GM12878 (cell line): ENCODE data around the gene TRIM63. TPM values are rescaled to one million over a fixed set of nuclear protein-coding genes. Genes with fewer than 3 reads are reported as not detected.

Source experiments
- ATAC-seq: fragments of 200-7000 bp; cut with Tn5 transposase; 3 replicates; pipeline ENCODE4 v1.9.1; 2020; ENCODE audit warnings: mild to moderate bottlenecking, moderate library complexity
- BruUV-seq: library from RNA; stranded (reverse); fragments of 400-500 nt; replicated peaks from 2 replicates; lab custom pipeline; 2021; lab: Mats Ljungman, UMichigan
- CTCF ChIA-PET: fragments of 300-600 bp; sonication (Branson Sonifier 250); formaldehyde crosslinking; extraction: SDS; loops from one replicate; lab custom pipeline; 2021; ENCODE audit warnings: inconsistent platforms; lab: Yijun Ruan, JAX
- POLR2A ChIA-PET: fragments of 350-600 bp; formaldehyde crosslinking; extraction: SDS; loops from one replicate; lab custom pipeline; 2021; ENCODE audit warnings: inconsistent platforms; lab: Charles Lee
- RAD21 ChIA-PET: fragments of 300-600 bp; sonication (Branson Sonifier 250); formaldehyde crosslinking; loops from one replicate; lab custom pipeline; 2023; ENCODE audit warnings: antibody characterized with exemption; ENCODE audit not compliant: unreplicated experiment; lab: Charles Lee
- SMC1A ChIA-PET: fragments of 300-600 bp; sonication (Branson Sonifier 250); formaldehyde crosslinking; loops from one replicate; lab custom pipeline; 2023; ENCODE audit not compliant: unreplicated experiment, uncharacterized antibody; lab: Charles Lee
- DNase-seq: peaks from one replicate; pipeline ENCODE4 v3.0.0-alpha.2; 2011; ENCODE audit warnings: low read depth, low spot score
- FAIRE-seq: peaks from 3 replicates; lab custom pipeline; 2011; peaks lifted over from hg19 to GRCh38; lab: Jason Lieb, UNC
- H2AFZ ChIP-seq: 2 replicates; pipeline ENCODE4 v1.6.0; 2011; ENCODE audit warnings: low read depth, low read length, control low read depth; ENCODE audit not compliant: control insufficient read depth
- H3K27ac ChIP-seq: 2 replicates; pipeline ENCODE4 v1.5.1; 2011; ENCODE audit warnings: control low read depth; ENCODE audit not compliant: control insufficient read depth, insufficient read depth
- H3K27me3 ChIP-seq, 2 experiments: replicated peaks in 1 of 2; 2 replicates each; pipeline versions ENCODE4 v1.6.0 to v1.6.1; 2011; ENCODE audit warnings: low read length in 1 of 2; ENCODE audit not compliant: control insufficient read depth in 2 of 2, insufficient read depth in 2 of 2
- H3K36me3 ChIP-seq, 2 experiments: 2 replicates each; pipeline ENCODE4 v1.5.1; 2011; ENCODE audit warnings: low read length in 1 of 2; ENCODE audit not compliant: control insufficient read depth in 2 of 2, insufficient read depth in 2 of 2
- H3K4me1 ChIP-seq: 2 replicates; pipeline ENCODE4 v1.6.1; 2011; ENCODE audit warnings: mild to moderate bottlenecking, low read length, moderate library complexity, mixed read lengths; ENCODE audit not compliant: control insufficient read depth, insufficient read depth
- H3K4me2 ChIP-seq: 2 replicates; pipeline ENCODE4 v1.6.0; 2011; ENCODE audit warnings: control low read depth; ENCODE audit not compliant: control insufficient read depth, insufficient read depth
- H3K4me3 ChIP-seq: fragments of 200-600 bp; sonication (generic); 2 replicates; pipeline ENCODE4 v1.5.1; 2016
- H3K79me2 ChIP-seq: 2 replicates; pipeline ENCODE4 v1.6.0; 2011; ENCODE audit warnings: low read length; ENCODE audit not compliant: control insufficient read depth, insufficient read depth
- H3K9ac ChIP-seq: 2 replicates; pipeline ENCODE4 v1.8.0; 2011; ENCODE audit warnings: low read length, control low read depth, mixed read lengths; ENCODE audit not compliant: control insufficient read depth, insufficient read depth
- H3K9me3 ChIP-seq: replicated peaks from 3 replicates; pipeline ENCODE4 v1.5.1; 2011; ENCODE audit warnings: mild to moderate bottlenecking, low read length; ENCODE audit not compliant: control insufficient read depth, insufficient read depth
- H4K20me1 ChIP-seq: 2 replicates; pipeline ENCODE4 v1.6.0; 2011; ENCODE audit not compliant: control insufficient read depth, insufficient read depth
- BCL3 ChIP-seq: IDR thresholded peaks from 2 replicates; pipeline ENCODE4 v1.6.1; 2011; ENCODE audit warnings: borderline replicate concordance, low read depth, mild to moderate bottlenecking, moderate library complexity, low read length; ENCODE audit not compliant: insufficient read depth, poor library complexity, severe bottlenecking
- CBFB ChIP-seq: IDR thresholded peaks from 2 replicates; pipeline ENCODE4 v1.6.1; 2016; ENCODE audit warnings: antibody characterized with exemption, low read depth
- CHD1 ChIP-seq: IDR thresholded peaks from 2 replicates; pipeline ENCODE4 v1.6.1; 2012; ENCODE audit warnings: low read depth, low read length, improper control_type of control experiment
- CREM ChIP-seq: IDR thresholded peaks from 2 replicates; pipeline ENCODE4 v1.6.1; 2014; ENCODE audit warnings: antibody characterized with exemption, low read depth
- E4F1 ChIP-seq: fragments of 450-650 bp; IDR thresholded peaks from 2 replicates; pipeline ENCODE4 v1.6.1; 2018; ENCODE audit warnings: borderline replicate concordance, mild to moderate bottlenecking; ENCODE audit not compliant: partially characterized antibody
- EZH2 ChIP-seq: IDR thresholded peaks from 2 replicates; pipeline ENCODE4 v1.6.1; 2012; ENCODE audit warnings: low read depth, mild to moderate bottlenecking, control low read depth, inconsistent platforms, low read length, borderline replicate concordance; ENCODE audit not compliant: control insufficient read depth
- HDGF ChIP-seq: fragments of 450-650 bp; IDR thresholded peaks from 2 replicates; pipeline ENCODE4 v1.6.1; 2016; ENCODE audit warnings: antibody characterized with exemption
- MYC ChIP-seq: IDR thresholded peaks from 2 replicates; pipeline ENCODE4 v1.6.1; 2011; ENCODE audit warnings: mild to moderate bottlenecking, low read length, moderate library complexity, inconsistent platforms; ENCODE audit not compliant: insufficient read depth, insufficient replicate concordance, insufficient read length, severe bottlenecking
- NBN ChIP-seq: fragments of 450-650 bp; IDR thresholded peaks from 2 replicates; pipeline ENCODE4 v1.6.1; 2016
- NFYB ChIP-seq: IDR thresholded peaks from 2 replicates; pipeline ENCODE4 v1.6.1; 2011; ENCODE audit warnings: low read depth, mild to moderate bottlenecking, low read length, improper control_type of control experiment, moderate library complexity; ENCODE audit not compliant: insufficient read depth
- NR2C1 ChIP-seq: fragments of 450-650 bp; IDR thresholded peaks from 2 replicates; pipeline ENCODE4 v1.6.1; 2017; ENCODE audit warnings: antibody characterized with exemption, mild to moderate bottlenecking, moderate library complexity
- RCOR1 ChIP-seq: conservative IDR thresholded peaks from 2 replicates; pipeline ENCODE4 v1.6.1; 2012; ENCODE audit warnings: low read depth, low read length, improper control_type of control experiment
- STAT1 ChIP-seq: fragments of 450-650 bp; conservative IDR thresholded peaks from 2 replicates; pipeline ENCODE4 v1.6.1; 2014; ENCODE audit warnings: antibody characterized with exemption, mild to moderate bottlenecking
- SUPT20H ChIP-seq: IDR thresholded peaks from 2 replicates; pipeline ENCODE4 v1.6.1; 2011; ENCODE audit warnings: low read depth, mild to moderate bottlenecking, low read length, moderate library complexity, borderline replicate concordance; ENCODE audit not compliant: control insufficient read depth
- YBX1 ChIP-seq: fragments of 450-650 bp; IDR thresholded peaks from 2 replicates; pipeline ENCODE4 v1.6.1; 2016; ENCODE audit warnings: antibody characterized with exemption
- ZBTB33 ChIP-seq: fragments of 450-650 bp; IDR thresholded peaks from 2 replicates; pipeline ENCODE4 v1.6.1; 2017; ENCODE audit warnings: mild to moderate bottlenecking
- ZSCAN29 ChIP-seq: fragments of 450-650 bp; IDR thresholded peaks from 2 replicates; pipeline ENCODE4 v1.6.1; 2017; ENCODE audit warnings: mild to moderate bottlenecking, moderate library complexity
- ZZZ3 ChIP-seq: IDR thresholded peaks from 2 replicates; pipeline ENCODE4 v1.6.1; 2011; ENCODE audit warnings: low read depth; ENCODE audit not compliant: control insufficient read depth, insufficient read length
- WGBS: methylation state at CpG from one replicate; pipeline ENCODE4 v1.1.6; 2016; ENCODE audit warnings: low lambda C conversion rate; ENCODE audit not compliant: insufficient replicate concordance, insufficient coverage; ENCODE audit errors: missing lambda C conversion rate; 5-methylcytosine and 5-hydroxymethylcytosine counted together
- in situ Hi-C: fragments of 300-500 bp; cut with MboI; formaldehyde crosslinking; loops from 9 replicates; pipeline ENCODE4 v1.14.3; 2018; ENCODE audit warnings: mixed read lengths
- intact Hi-C: fragments of 100-400 bp; cut with micrococcal nuclease; formaldehyde crosslinking; loops from one replicate; pipeline ENCODE4 v1.14.2; 2022; ENCODE audit not compliant: unreplicated experiment
- polyA plus RNA-seq, 11 experiments: library from polyadenylated mRNA; depleted of rRNA in 4 of 11; unstranded in 6 of 11; stranded (reverse) in 5 of 11; fragments of >200 nt; fragmentation: Nextera tagmentation in 4 of 11; fragmentation: Illumina TruSeq in 1 of 11; extraction: Ambion mirVana in 4 of 11; extraction: Trizol in 1 of 11; gene quantifications; 1 replicate in 1 of 11; 2 replicates in 10 of 11; pipeline versions ENCODE4 v1.2.1 to v1.2.3, GENCODE V29; 2011 to 2016; ENCODE audit warnings: inconsistent platforms in 2 of 11, missing spikeins in 2 of 11, low read depth in 1 of 11
- total RNA-seq, 4 experiments: library from RNA; depleted of rRNA in 3 of 4; stranded (reverse); fragments of >200 nt in 3 of 4; fragmentation: Illumina TruSeq in 1 of 4; extraction: Trizol in 1 of 4; gene quantifications; 2 replicates each; pipeline versions ENCODE4 v1.2.1 to v1.2.3, GENCODE V29; 2013 to 2021

Gene TRIM63
- total and polyA plus RNA-seq, 10 of the 15 experiments (the other 5 are each of a cell fraction or from before 2014, with no cell fraction given) = not detected

- Histone ChIP-seq H2AFZ (no peak overlapping the region), H3K27me3 (peaks cover 11 to 17% of the 10 kb centered on the region in 2 experiments), H3K9ac (no peak overlapping the region), H4K20me1 (no peaks in the 10 kb centered on the region), H3K4me2 (no peak overlapping the region), H3K36me3 (no peaks in the 10 kb centered on the region), H3K9me3 (no peaks in the 10 kb centered on the region), H3K4me1 (no peaks in the 10 kb centered on the region), H3K4me3 (no peak overlapping the region), H3K27ac (no peak overlapping the region), H3K79me2 (no peaks in the 10 kb centered on the region)
- TF ChIP-seq BCL3 (no peak), STAT1 (no peak), CHD1 (no peak), RCOR1 (no peak), ZBTB33 (no peak), CBFB (no peak), E4F1 (no peak), EZH2 (no peak), HDGF (no peak), CREM (no peak), YBX1 (no peak), ZSCAN29 (no peak), NR2C1 (no peak), NBN (no peak), SUPT20H (no peak), NFYB (no peak), MYC (no peak), ZZZ3 (no peak)
- DNase-seq (no peak), ATAC-seq (no peak), FAIRE-seq (no peak)
- SMC1A ChIA-PET = no interaction called here
- in situ Hi-C loops = no loop called here
- WGBS = 51% methylated on average over 6 of the region's 6 CpGs
- BruUV-seq = no TSS peak
- RAD21 ChIA-PET = no interaction called here
- intact Hi-C loops = no loop called here
- POLR2A ChIA-PET = no interaction called here
- CTCF ChIA-PET = interaction anchor here (0.6 kb wide), 1 partner anchor 94 kb away, joined by 3 read pairs; no protein-coding TSS in a partner anchor
Measured at GRCh38 chr1:26050248-26050640, 17.2 kb downstream of the TRIM63 start.
